Activated T-cell treated with anti-CD3 and anti-CD28 coated beads, Interleukin-2, amount 50 U/mL, for 72 hours (primary cell): ENCODE results near the gene SYT15. TPM values are rescaled to one million over a fixed set of nuclear protein-coding genes. Genes with fewer than 3 reads are reported as not detected.
A peak's percentile ranks its signal among the peaks of the same experiment; 100 is the strongest.

Experiments
- ATAC-seq, 2 donors: fragments of 150-1000 bp; cut with Tn5 transposase; replicated peaks in 1 of 2; 2 replicates each; pipeline ENCODE4 v1.10.0; 2021; ENCODE audit warnings: moderate library complexity in 2 of 2, mild to moderate bottlenecking in 1 of 2
- DNase-seq, 2 donors: peaks; one replicate each; pipeline ENCODE4 v3.0.0; 2021 to 2022; ENCODE audit warnings: mixed read lengths in 1 of 2
- H3K27ac Mint-ChIP-seq: one replicate; pipeline ENCODE4 v1.8.0; 2022; ENCODE audit warnings: mild to moderate bottlenecking, moderate library complexity, mixed read lengths
- H3K27me3 Mint-ChIP-seq: one replicate; pipeline ENCODE4 v1.8.0; 2022; ENCODE audit warnings: low read depth, mixed read lengths
- H3K36me3 Mint-ChIP-seq, 2 donors: one replicate each; pipeline ENCODE4 v1.8.0; 2022; ENCODE audit warnings: mixed read lengths in 2 of 2, mild to moderate bottlenecking in 1 of 2; ENCODE audit not compliant: insufficient read depth in 2 of 2
- H3K4me1 Mint-ChIP-seq: one replicate; pipeline ENCODE4 v1.8.0; 2022; ENCODE audit warnings: low read depth, mixed read lengths
- H3K4me3 Mint-ChIP-seq, 2 donors: one replicate each; pipeline ENCODE4 v1.8.0; 2022; ENCODE audit warnings: mild to moderate bottlenecking in 2 of 2, mixed read lengths in 2 of 2, moderate library complexity in 2 of 2
- H3K9me3 Mint-ChIP-seq, 2 donors: one replicate each; pipeline ENCODE4 v1.8.0; 2022; ENCODE audit warnings: mixed read lengths in 2 of 2
- total RNA-seq, 2 donors: library from RNA; stranded (reverse); gene quantifications; one replicate each; pipeline ENCODE4 v1.2.3, GENCODE V29; 2022

SYT15 gene
- total RNA-seq, 2 donors from 2014 or later: 1.6 TPM; not detected in 1

- Mint-ChIP-seq H3K4me1 (no peaks in the 10 kb centered on the region), H3K9me3 (no peaks in the 10 kb centered on the region), H3K27me3 (peaks cover 43% of the 10 kb centered on the region), H3K27ac (no peak overlapping the region), H3K4me3 (no peak overlapping the region), H3K36me3 (peaks cover 0 to 2% of the 10 kb centered on the region in 2 donors)
- ATAC-seq: no peak
- no peak for DNase-seq
Observed at GRCh38 chr10:46540412-46541016, 38.4 kb upstream of the SYT15 start.

DNA sequence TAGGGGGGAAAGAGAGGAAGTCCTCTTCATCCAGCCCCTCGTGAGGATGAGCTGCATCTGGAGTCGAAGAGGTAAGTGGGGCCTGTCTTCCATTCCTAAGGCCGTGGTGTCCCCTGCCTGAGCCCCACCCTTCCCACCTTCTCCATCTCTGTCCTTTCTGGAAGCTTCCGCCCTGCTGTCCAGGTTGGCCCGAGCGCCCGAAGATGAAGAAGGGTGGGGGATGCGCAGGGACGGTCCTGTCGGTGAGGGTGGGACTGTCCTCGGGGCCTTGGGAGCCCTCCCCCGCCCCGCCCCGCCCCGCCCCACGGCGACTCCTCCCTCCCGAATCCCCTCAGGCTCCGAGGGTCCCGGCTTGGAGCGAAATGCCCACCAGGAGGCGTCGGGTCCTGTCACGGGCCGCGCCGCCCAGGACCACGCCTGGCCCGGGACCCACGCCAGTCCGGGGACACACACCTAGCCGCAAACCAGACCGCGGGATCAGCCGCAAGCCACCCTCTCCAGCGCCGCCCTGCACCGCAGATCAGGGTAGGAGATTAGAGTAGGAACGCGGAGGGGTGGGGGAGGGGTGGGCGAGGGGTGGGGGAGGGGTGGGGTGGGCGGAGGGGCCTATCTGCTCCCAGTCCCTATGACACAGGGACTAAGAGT is 37.8 kb upstream of the SYT15 start:
- peaks cover 0 to 2% of the 10 kb centered on the region in 2 donors for H3K36me3 Mint-ChIP-seq
- DNase-seq (no peak), ATAC-seq (peak in 1 of 2 donors; percentile 22)
- no peaks in the 10 kb centered on the region for H3K4me1 Mint-ChIP-seq
- H3K27ac Mint-ChIP-seq: no peak overlapping the region
- no peak overlapping the region for H3K4me3 Mint-ChIP-seq
- H3K27me3 Mint-ChIP-seq: peaks cover 43% of the 10 kb centered on the region
- no peaks in the 10 kb centered on the region for H3K9me3 Mint-ChIP-seq

DNA sequence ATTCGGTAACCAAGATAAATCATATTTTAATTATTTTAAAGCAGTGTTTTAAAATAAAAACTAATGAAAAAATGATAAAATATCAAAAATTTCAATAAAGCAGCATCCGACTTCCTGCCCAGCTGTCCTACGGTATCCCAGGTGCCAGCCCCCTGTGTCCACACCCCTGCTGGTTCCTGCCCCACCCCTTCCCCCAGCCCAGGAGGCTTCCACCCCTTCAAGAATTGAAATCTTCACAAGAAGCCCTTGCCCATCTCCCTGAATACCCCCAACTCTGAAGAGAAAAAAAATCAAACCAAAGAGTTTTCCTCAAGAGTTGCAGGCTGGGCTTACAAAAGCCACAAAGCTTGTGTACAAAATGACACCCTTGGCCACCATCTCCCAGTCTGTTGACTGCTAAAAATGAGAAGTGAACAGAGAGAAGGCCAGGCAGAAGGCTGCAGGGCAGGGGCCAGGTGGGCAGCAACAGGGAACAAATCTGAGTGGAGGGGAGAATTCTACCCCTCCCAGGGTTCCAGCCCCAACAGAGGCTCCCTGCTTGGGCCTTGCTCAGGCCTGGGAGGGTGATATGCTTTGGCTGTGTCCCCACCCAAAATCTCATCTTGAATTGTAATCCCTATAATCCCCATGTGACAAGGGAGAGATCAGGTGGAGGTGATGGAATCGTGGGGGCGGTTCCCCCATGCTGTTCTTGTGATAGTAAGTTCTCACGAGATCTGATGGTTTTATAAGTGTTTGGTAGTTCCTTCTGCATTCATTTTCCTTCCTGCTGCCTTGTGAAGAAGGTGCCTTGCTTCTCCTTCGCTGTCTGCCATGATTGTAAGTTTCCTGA is 37.0 kb upstream of the SYT15 start:
- no peak overlapping the region for H3K4me3 Mint-ChIP-seq
- H3K4me1 Mint-ChIP-seq: no peaks in the 10 kb centered on the region
- no peak for ATAC-seq
- H3K27me3 Mint-ChIP-seq: peaks cover 38% of the 10 kb centered on the region
- peaks cover 0 to 2% of the 10 kb centered on the region in 2 donors for H3K36me3 Mint-ChIP-seq
- DNase-seq: no peak
- no peak overlapping the region for H3K27ac Mint-ChIP-seq
- no peaks in the 10 kb centered on the region for H3K9me3 Mint-ChIP-seq

- DNase-seq (no peak), ATAC-seq (no peak)
- no peaks in the 10 kb centered on the region for H3K4me1 Mint-ChIP-seq
- H3K36me3 Mint-ChIP-seq: peaks cover 0 to 2% of the 10 kb centered on the region in 2 donors
- H3K4me3 Mint-ChIP-seq: no peak overlapping the region
- peaks cover 31% of the 10 kb centered on the region for H3K27me3 Mint-ChIP-seq
- no peaks in the 10 kb centered on the region for H3K9me3 Mint-ChIP-seq
- H3K27ac Mint-ChIP-seq: no peak overlapping the region
Observed at GRCh38 chr10:46542567-46543465, 36.1 kb upstream of the SYT15 start.

GRCh38 chr10:46543466-46544377 is 35.2 kb upstream of the SYT15 start:
- Mint-ChIP-seq H3K27ac (no peak overlapping the region), H3K36me3 (peaks cover 0 to 2% of the 10 kb centered on the region in 2 donors), H3K4me3 (no peak overlapping the region), H3K4me1 (no peaks in the 10 kb centered on the region), H3K9me3 (no peaks in the 10 kb centered on the region), H3K27me3 (peaks cover 25% of the 10 kb centered on the region)
- DNase-seq (no peak), ATAC-seq (no peak)

DNA sequence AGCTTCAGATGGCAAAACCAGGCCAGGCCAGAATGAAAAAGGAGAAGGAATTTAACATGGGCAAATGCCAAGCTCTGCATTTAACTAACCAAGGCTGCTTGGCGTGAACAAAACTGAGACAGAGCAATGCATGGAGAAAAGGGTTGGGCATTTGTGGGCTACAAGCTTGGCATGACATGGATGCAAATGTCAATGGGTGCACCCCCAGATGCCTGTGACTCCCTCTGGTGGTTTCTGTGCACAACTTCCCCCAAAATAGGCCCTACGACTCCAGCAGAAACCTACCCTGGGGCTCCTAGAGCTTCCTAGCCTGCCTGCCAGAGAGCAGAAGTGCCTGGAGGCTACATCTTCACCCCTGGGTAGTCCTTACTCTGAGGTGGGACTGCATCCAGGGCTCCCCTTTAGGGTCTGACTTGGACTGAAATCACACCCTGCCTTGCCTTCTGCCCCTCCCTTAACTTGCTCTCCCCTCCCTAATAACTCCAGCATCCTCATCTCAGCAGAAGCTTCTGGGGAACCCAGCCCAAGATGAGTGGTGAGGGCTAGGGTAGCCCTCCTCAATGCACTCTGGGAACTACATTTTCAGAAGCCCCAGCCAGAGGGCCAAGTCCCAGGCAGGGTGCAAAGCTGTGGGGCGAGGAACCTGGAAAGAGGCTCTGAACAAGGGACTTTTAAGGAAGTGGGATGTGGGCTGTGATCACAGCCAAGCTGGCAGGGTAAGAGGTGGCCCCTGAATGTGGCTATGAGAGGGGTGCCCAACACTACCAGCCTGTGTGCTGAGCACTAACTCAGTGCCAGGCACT is 33.7 kb upstream of the SYT15 start:
- ATAC-seq (no peak), DNase-seq (no peak)
- Mint-ChIP-seq H3K27ac (no peak overlapping the region), H3K27me3 (peaks cover 20% of the 10 kb centered on the region), H3K36me3 (peaks cover 0 to 2% of the 10 kb centered on the region in 2 donors), H3K4me1 (no peaks in the 10 kb centered on the region), H3K4me3 (no peak overlapping the region), H3K9me3 (no peaks in the 10 kb centered on the region)

- Mint-ChIP-seq H3K36me3 (no peaks in the 10 kb centered on the region), H3K27me3 (peaks cover 13% of the 10 kb centered on the region), H3K4me3 (no peak overlapping the region), H3K4me1 (no peaks in the 10 kb centered on the region), H3K27ac (no peak overlapping the region), H3K9me3 (no peaks in the 10 kb centered on the region)
- DNase-seq (no peak), ATAC-seq (no peak)
Observed at GRCh38 chr10:46545861-46546590, 32.9 kb upstream of the SYT15 start.

DNA sequence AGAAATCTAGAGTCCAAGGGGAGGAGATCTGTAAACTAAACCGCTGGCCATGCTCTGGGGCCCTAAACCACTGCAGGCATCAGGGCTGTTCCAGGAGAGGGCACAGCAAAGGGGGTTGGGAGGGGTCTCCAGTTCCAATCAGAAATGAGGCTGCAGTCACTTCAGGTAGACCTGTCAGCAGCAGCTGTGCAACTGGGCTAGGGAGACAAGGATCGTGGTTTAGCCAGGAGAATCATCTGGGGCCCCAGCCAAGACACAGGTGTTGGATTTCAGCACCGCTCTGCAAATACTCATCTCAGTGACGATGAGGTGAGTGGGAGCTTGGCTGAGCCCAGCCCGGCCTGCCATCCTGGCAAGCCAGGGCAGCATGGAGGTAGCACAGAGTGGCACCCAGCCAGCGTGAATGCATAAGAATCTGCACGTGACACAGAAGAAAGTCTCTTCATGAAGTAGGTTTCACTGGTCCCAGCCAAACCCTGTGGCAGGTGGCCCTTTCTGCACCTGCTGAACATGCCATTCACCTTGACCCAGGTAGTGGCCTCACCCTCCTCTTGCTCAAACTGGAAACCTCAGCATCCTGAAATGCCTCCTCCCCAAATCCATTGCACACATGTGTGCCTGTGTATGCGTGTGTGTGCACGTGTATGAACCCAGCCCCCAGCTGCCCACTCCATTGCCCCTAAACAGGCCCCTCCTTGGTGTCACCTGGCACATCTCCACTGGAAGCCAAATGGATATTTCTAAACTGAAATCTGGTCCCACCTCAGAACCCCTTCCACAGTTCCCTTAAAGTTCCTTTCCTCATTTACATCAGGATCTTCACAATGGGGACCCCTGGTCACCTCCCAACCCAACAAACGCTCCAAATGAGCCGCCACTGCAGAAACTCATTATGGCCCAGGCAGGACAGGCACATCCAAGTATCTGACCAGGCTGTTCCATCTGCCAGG is 32.1 kb upstream of the SYT15 start:
- Mint-ChIP-seq H3K27me3 (peaks cover 13% of the 10 kb centered on the region), H3K4me1 (no peaks in the 10 kb centered on the region), H3K27ac (no peak overlapping the region), H3K9me3 (no peaks in the 10 kb centered on the region), H3K36me3 (no peaks in the 10 kb centered on the region), H3K4me3 (no peak overlapping the region)
- no peak for ATAC-seq
- DNase-seq: no peak

DNA sequence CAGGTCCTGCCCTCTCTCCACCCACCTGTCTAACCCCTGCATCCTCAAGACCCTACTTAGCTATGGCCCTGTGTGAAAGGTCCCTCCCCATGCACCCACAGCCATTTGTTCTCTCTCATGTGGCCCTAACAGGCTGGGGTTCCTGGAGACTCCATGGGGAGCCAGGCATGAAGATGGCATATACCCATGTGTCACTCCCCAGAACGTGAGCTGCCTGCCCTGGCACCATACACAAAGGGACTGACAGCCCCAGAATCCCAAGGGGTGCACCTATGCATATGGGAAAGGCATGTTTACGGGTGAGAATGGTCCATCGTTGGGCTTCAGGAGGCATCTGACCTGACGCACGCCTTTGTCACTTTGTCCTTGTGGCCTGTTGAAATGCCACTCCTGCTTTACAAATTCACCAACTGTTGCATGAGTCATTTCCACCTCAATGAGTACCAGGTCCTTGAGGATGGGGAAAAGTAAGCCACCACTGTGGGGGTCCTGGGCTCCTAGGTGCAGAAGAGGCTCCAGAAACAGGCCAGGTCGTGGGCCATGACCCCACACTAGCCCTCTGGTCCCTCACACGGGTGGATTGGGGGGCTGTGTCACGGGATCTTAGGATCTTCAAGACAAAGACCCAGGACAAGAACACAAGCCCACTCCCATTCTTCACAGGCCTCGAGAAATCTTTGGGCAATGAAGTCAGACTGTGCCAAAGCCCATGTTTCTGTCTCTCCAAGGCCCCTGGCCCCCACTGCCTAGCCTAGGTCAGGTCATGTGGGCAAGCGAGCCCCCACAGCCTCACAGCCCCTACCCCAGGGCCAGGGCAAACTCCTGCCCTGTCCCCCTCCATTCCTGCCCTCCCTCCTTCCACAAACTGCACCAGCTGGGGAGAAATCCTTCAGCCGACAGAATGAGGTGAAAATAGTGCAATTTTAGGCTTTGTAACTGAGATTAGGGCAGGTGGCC is 31.1 kb upstream of the SYT15 start:
- Mint-ChIP-seq H3K36me3 (no peaks in the 10 kb centered on the region), H3K27ac (no peak overlapping the region), H3K9me3 (no peaks in the 10 kb centered on the region), H3K4me1 (no peaks in the 10 kb centered on the region), H3K4me3 (no peak overlapping the region), H3K27me3 (peaks cover 5% of the 10 kb centered on the region)
- no peak for DNase-seq
- no peak for ATAC-seq
